Hypothalamus (tissue), 51 donors: ENCODE results near the gene TAGLN.
"Not testable (repeated sequence)": the region's sequence is repeated elsewhere in the genome, so short reads cannot be mapped to it uniquely, and the experiment has no call there.

Experiments
- DNase-seq, 51 donors: peaks; one replicate each; lab custom pipeline; 2025; lab: John Stamatoyannopoulos, UW

Gene TAGLN

DNA sequence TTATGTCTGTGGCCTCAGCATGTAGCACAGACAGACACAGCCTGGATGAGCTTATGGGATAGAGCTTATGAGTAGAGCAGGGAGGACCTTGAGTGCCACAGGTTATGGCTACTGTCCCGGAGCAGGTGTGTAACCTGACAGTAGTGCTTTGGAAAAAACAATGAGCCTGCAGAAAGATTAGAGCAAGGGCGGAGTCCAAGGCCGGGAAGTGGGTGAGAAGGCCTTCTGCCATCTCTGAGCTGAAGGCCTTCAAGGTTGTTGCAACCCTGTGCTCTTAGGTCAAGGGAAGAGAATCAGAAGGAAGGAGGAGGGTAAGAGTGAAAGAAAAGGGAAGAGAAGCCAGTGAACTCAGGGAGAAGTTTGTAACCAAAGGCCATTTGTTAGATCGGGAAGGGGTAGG lies 3.9 kb upstream of the TAGLN start:
- no peak for DNase-seq

DNA sequence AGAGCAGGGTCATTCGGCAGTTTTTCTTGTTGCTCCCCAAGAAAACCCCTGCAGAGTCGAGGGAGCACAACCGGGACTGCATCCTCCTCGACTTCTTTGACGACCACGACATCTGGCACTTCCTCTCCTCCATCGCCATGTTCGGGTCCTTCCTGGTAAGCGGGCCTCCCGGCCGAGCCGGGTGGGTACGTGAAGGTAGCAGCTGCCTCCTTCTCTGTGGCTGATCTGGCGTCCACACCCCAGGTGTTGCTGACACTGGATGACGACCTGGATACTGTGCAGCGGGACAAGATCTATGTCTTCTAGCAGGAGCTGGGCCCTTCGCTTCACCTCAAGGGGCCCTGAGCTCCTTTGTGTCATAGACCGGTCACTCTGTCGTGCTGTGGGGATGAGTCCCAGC lies 3.4 kb upstream of the TAGLN start:
- no peak for DNase-seq

DNA sequence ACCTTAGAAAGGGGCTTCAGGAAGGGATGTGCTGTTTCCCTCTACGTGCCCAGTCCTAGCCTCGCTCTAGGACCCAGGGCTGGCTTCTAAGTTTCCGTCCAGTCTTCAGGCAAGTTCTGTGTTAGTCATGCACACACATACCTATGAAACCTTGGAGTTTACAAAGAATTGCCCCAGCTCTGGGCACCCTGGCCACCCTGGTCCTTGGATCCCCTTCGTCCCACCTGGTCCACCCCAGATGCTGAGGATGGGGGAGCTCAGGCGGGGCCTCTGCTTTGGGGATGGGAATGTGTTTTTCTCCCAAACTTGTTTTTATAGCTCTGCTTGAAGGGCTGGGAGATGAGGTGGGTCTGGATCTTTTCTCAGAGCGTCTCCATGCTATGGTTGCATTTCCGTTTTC lies 2.2 kb upstream of the TAGLN start:
- no peak for DNase-seq

DNA sequence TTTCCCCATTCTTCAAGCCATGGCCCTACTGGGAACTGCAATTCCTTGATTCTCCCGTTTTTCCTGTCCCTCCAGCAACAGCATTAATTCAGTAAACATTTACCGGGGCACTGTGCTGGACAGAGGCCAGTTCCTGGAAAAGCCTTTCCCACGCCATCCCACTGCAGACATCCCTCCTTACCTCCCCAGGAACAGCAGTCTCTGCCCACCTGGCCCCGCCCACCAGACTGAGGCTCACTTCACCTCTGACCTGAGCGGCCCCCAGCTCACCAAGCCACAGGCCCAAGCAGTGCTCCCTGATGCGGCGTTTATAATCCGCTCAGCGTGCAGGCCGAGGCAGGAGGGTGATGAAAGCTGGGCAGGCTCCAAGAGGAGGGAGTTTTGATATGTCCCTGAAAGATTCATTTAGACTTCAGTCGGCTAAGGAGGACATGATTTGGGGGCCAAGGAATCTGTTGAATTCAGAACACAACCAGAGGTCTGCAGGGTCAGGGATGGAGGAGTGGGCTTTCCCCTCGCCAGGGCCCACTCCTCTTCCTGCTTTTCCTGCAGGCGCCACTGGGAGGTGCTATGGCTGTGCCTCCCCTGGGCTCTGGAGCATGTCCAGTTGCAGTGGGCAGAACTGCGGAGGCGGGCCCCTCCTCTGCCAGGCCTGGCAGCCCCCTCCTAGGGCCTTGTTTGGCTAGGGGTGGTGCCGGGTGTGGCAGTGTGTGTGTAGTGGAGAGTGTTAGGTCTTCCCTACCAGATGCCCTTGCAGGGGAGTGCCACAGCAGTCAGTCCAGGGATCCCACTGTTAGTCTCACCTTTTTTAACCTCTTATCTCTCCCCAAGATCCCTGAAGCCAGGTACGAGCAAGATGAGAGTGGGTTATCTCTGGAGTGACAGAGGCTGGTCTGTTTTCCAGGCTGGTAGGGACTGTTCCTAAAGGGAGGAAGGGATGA lies 1.4 kb upstream of the TAGLN start:
- DNase-seq = no peak

DNA sequence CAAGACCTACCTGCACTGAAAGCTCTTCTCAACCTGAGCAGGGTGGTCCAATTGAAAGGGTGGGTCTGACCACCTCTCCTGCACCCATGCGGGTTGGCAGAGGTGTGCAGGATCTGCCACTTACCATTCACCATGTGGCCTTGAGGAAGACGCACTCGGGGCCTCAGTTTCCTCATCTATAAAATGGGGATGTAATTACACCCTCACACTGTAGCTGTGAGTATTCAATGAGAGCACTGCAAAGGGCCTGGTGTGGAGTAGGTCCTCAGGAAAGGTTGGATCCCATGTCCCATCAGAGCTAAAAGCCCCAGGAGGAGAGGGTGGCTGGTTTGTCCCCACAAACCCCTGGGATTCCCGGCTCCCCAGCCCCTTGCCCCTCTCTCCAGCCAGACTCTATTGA lies 557 bp upstream of the TAGLN start:
- DNase-seq = no peak

DNA sequence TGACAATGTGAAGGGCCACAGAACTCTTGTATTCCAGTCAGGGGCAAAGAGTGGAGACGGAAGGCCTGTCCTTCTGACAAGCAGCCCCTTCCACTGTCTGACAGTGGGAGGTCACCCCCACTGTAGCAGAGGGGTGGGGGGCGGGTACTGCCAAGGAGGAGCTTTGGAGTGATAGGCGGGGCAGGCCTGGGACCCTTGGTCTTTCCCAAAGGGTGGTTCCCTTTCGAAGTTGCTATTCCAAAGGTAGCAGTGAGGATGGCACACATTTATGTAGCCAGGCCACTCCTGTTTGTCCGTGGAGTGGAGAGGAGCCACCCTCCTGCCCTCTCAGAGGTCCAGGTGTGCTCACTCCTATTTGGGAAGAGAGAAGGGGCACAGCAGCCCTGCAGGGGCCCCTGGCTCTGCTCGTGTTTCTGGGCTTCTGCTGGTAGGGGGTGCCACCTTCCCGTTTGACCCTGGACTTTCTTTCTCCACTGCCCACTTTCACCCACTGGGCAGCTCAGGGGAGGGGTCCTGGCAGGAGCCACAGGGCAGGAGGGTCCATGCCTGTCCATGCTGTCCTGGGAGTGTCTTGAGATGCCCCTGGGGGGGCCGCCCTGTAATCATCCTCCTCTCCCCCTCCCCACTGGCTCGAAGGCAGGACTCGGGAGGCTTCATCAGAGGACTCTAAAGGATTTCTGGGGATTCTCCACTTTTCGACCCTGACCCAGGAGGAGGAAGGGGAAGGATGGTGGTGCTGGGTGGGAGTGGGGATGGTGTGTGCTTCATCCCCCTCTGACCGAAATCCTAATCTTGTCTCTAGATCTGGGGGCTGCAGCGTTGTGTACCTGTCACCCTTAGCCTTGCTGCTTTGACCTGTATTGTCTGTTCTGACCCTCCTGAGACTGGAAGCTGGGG lies 994 bp downstream of the TAGLN start:
- no peak for DNase-seq

DNA sequence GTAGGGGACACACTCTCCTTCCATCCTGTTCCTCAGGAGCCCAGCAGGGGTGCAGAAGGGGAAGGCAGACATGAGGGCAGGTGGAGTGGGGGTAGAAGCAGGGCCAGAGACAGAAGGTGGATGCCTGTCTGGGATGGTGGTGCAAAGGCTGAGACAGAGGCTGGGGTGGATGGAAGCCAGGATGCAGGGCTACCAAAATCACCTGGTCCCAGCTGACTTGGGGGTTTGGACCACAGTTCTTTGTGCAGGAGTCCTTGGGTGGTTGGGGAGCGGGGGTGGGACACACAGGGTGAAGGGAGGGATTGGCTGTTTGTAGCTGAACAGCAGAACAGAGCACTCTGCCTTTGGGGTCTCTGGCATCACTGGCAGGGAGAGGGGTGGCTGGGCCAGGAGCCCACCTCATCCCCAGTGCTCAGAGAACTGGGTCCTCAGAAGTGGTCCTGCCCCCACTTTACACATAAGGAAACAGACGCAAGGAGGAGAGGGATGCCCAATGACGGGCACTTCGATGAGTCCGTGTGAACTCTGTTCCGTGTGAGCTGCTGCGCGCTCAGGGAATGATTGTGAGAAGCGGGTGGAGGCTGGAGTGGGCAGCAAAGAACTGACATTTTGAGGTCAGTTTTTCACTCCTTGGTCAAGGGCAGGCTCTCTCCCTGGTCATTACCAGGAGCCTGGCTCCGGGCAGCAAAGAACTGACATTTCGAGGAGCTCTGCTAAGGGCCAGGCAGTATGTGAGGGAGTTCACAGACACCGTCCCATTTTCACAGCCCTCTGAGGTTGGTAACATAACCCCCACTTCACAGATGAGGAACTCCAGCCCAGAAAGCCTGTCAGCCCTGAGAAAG lies 1.9 kb downstream of the TAGLN start:
- DNase-seq = no peak

DNA sequence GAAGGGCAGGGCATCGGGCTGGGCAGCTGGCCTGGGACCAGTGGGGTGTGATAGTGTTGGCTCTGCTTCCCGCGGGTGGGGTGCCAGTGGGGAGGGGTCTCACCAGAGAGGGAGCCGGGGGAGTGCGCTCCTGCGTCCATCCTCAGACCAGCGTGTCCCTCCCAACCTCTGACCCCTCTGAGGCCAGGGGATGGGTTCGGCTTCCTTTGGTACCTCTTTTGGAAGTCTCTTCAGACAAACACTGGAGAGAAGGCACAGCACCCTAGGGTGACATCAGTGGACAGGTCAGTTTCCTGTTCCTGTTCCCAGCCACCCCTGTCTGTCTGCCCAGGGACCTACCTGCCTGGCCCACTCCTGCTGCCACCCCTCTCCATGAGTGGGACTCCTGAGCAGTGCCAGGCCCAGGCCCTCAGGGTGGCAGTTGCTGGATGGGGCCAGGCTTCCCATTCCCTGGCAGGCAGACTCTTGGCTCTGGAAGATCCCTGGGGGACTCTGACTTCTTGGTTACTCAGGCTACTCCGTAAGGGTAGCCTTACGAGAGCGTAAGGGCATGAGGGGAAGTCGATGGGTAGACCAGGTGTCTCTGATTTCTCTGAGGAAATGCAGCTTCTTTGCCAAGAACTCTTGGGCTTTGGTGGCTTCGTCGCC lies 2.6 kb downstream of the TAGLN start:
- DNase-seq = no peak

DNA sequence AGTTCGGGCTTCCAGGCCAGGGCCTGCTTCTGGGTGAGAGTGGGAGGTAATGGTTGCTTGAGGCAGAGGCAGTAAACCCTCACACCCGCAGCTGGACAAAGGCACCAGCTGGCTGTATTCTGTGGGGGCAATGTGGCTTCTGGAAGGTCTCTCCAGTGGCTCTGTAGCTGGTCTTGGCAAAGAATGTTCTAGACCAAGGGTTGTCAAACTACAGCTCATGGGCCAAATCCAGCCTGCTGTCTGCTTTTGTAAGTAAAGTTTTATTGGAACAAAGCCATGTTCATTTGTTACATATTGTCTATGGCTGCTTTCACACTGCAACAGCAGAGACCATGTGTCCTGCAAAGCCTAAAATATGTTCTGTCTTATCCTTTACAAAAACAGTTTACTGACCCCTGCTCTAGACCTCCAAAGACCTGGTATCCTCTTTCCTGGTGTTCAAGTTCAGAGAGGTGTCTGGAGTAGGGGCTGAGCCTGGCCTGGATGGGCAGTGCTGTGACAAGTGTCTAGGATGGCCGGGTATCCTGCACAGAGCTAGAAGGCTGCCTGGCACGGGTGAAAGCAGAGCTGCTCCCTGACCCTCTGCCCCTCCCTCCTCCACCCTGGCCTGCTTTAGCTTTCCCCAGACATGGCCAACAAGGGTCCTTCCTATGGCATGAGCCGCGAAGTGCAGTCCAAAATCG lies 3.4 kb downstream of the TAGLN start:
- DNase-seq = no peak

DNA sequence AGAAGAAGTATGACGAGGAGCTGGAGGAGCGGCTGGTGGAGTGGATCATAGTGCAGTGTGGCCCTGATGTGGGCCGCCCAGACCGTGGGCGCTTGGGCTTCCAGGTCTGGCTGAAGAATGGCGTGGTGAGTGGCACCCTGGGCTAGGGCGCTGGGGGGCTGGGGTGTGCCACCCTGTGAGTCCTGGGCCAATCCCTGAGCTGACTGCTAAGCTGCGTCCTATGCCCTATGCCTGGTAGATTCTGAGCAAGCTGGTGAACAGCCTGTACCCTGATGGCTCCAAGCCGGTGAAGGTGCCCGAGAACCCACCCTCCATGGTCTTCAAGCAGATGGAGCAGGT lies 3.9 kb downstream of the TAGLN start:
- DNase-seq = no peak

DNA sequence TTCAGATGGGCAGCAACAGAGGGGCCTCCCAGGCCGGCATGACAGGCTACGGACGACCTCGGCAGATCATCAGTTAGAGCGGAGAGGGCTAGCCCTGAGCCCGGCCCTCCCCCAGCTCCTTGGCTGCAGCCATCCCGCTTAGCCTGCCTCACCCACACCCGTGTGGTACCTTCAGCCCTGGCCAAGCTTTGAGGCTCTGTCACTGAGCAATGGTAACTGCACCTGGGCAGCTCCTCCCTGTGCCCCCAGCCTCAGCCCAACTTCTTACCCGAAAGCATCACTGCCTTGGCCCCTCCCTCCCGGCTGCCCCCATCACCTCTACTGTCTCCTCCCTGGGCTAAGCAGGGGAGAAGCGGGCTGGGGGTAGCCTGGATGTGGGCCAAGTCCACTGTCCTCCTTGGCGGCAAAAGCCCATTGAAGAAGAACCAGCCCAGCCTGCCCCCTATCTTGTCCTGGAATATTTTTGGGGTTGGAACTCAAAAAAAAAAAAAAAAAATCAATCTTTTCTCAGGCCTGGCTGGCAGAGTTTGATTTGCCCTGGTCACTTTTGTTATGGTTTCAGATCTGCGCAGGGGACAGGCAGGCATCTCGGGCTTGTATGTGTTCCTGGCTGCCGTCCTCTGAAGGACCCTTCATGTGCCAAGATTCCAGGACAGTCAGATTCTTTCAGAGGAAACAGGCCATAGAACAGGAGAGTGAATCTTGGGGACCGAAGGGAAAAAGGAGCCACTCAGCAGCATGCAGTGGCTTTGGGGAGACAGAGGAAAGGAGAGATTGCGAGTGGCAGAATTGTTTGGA lies 5.3 kb downstream of the TAGLN start:
- DNase-seq = no peak

DNA sequence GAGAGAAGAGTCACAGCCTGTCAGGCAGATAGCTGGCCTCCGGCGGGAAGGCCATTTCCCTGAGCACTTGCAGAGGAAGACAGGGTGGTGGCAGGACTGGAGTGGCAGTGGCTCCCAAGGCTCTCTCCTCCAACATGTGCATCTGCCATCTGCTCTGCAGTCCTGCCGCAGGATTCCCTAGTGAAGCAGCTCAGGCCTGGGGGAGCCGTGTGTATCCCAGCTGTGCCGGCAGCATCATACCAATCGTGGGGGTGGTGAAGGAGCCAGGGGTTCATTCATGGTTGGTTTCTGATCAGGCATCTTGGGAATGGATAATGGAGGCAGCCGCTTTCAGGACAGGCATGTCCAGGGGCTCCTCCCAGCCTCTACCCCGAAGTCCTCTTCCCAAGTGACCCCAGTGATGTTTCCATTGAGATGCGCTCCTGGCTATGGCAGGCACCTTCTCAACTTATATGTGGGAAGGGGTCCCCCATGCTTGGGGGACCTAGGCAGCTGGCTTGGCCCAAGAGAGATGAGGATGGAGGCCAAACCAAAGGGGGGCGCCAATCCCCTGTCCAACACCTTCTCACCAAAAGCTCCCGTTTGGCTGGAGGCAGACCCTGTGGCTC lies 6.1 kb downstream of the TAGLN start:
- DNase-seq = no peak

DNA sequence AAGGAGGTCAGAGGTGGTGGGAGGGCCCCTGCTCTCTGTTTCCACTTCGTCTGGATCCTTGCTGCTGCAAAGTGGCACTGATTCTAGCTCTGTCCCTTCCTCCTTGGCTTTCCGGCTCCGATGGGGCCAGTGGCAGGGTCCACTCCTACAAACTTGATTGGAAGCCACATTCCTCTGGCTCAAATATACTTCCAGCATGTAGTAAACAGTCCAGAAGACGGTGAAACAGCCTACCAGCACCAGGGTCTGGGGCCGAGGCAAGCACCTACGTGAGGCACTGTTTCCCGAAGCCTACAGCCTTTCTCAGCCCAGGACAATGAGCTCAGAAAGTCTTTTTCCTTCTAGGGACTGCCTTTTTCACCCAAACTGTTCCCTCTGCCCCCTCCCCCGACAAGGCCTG lies 6.9 kb downstream of the TAGLN start:
- DNase-seq = not testable (repeated sequence)

DNA sequence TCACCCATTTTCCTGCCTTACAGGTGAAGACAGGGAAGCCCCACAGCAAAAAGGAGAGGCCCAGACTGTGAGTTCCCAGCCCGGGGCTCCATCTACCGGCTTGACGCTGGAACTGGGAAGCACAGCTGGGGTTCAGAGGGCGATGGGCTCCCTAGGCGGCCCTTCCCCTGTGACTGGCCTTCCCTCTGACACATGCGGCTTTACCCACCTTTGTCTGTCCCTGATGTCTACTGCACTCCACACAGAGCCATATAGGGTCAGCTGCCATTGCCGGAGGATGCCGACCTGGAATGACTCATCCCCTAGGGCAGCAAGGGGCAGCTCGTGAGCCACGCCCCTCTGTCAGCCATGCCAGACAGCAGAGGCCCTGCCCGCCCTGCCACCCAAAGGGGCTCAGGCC lies 7.7 kb downstream of the TAGLN start:
- not testable (repeated sequence) for DNase-seq

DNA sequence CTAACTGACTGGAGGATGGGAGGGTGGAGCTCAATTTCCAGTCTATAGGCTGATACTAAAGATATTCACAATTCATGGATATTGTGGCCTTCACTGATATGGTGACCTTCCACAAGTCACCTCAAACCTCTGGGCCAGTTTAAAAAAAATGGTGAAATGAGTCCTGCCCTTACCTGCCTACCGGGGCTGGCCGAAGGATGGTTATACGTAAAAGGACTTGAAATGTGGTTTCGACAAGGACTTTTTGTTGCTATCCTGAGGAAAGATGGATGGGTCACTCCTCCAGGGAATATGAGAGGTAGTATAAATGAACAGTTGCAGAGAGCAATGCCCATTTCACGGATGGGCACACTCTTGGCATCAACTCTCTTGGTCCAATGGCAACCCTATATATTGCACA lies 8.3 kb downstream of the TAGLN start:
- DNase-seq = not testable (repeated sequence)

DNA sequence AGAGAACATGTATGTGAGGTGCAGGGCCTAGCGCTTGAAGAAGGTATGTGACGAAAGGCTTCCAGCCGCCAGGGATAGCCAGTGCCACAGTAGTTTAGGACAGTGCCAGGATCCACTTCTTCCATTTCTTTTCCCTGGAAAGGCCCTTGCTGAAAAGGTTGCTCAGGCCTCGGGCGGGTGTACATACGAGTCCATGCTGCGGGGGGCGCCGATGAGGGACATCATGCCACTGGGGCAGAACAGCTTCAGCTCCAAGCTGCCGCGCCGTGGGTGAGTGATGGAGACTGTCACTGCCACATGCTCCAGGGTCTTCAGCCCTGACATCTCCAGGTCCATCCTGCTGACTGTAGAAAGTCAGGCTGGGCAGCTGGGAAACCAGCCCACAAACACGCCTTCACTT lies 9.5 kb downstream of the TAGLN start:
- DNase-seq = not testable (repeated sequence)

DNA sequence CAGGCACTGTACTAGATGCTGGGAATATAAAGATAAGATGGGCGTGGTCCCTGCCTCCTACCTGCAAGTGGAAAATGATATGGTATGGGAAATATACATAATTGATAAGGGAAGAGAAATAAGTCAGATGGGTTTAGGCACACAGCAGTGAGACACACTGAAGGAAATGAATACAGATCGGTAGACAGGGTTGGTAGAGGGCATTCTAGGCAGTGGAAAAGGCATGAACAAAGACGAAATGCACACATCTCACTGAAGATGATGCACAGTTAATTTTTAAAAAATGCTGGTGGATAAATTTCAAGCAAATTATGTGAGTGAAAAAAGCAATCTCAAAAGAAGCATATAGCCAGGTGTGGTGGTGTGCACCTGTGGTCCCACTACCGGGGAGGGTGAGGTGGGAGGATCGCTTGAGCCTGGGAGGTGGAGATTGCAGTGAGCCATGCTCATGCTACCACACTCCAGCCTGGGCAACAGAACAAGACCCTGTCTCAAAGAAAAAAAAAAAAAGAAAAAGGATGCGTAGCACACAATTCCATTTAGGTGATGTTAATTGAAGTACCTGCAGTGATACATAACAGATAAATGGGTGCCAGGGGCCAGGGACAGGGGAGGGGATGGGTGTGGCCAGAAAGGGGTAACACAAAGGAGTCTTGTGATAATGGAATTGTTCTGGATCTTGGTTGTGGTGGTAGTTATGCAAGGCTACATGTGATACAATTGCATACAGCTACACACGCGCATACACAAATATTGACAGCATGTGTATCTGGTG lies 10.4 kb downstream of the TAGLN start:
- not testable (repeated sequence) for DNase-seq

DNA sequence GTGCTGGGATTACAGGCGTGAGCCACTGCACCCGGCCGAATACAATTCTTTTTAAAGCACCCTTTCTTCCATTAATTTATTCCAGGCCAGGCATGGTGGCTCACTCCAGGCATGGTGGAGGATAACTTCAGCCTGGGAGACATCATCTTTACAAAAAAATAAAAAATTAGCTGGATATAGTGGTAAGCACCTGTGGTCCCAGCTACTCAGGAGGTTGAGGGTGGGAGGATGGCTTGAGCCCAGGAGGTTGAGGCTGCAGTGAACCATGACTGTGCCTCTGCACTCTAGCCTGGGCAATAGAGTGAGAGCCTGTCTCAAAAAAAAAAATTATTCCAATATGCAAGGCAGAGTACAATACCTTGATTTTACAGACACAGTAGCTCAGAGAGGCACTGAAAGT lies 11.4 kb downstream of the TAGLN start:
- no peak for DNase-seq
